ENCODE results near the gene TM9SF2.

- TF ChIP-seq CTCF (conservative IDR thresholded peaks at IDR 0.05; ENCODE audit: low read depth, low read length) (no peak), EZH2 (IDR thresholded peaks at IDR 0.05; ENCODE audit: low read length, unreplicated experiment) (no peak), EZH2phosphoT487 (IDR thresholded peaks at IDR 0.05; ENCODE audit: borderline replicate concordance, low read length) (no peak)
Observed at GRCh38 chr13:99572921-99573320, 71.6 kb downstream of the TM9SF2 start.

All from PC-3 (cell line).